Measurements from ENCODE around the gene PAX1.

Gene PAX1

DNA sequence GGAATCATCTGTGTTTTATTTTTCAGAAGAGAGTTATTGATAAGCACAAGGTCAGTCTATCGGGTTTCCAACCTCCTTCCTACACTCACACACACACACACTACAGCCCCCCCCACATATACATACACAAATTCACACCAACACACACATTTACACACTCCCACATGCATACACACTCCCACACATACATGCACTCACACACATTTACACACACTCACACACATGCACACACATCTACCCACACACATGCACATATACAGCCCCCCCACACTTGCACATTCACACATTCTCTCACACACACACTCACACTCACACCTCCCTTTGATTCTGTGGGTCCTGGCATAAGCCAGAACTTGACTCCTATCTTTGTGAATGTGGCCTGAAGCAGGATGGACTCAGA lies 34.5 kb upstream of the PAX1 start:
- no peak for DNase-seq (ENCODE audit: low read depth)
- TF ChIP-seq, protein P1, sequence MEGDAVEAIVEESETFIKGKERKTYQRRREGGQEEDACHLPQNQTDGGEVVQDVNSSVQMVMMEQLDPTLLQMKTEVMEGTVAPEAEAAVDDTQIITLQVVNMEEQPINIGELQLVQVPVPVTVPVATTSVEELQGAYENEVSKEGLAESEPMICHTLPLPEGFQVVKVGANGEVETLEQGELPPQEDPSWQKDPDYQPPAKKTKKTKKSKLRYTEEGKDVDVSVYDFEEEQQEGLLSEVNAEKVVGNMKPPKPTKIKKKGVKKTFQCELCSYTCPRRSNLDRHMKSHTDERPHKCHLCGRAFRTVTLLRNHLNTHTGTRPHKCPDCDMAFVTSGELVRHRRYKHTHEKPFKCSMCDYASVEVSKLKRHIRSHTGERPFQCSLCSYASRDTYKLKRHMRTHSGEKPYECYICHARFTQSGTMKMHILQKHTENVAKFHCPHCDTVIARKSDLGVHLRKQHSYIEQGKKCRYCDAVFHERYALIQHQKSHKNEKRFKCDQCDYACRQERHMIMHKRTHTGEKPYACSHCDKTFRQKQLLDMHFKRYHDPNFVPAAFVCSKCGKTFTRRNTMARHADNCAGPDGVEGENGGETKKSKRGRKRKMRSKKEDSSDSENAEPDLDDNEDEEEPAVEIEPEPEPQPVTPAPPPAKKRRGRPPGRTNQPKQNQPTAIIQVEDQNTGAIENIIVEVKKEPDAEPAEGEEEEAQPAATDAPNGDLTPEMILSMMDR (IDR thresholded peaks at IDR 0.05; ENCODE audit: insufficient read depth, low read depth, low read length, missing control alignments): no peak

DNA sequence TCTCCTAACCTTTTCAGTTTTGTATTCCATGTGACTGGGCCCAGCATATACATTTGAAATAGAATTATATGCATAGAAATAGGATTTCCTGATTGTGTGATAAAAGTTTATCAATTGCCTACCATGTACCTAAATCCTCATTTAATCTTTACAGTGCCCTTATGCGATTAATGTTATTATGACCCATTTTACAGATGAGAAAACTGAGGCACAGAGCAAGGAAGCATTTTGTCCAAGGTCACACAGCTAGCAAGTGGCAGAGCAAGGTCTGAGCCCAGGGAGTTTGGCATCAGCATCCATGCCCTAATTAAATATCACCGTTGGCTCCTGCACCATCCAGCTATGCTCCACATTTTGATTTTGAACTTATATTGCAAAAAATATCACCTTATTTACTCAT lies 28.2 kb upstream of the PAX1 start:
- TF ChIP-seq, protein P1 (IDR thresholded peaks at IDR 0.05; ENCODE audit: insufficient read depth, low read depth, low read length, missing control alignments): no peak
- no peak overlapping the region for H3K4me3 ChIP-seq (ENCODE audit: low read length)
- no peak for DNase-seq (ENCODE audit: low read depth)

More for the DNA sequence above, 34.5 kb upstream of the PAX1 start:
- no peak overlapping the region for H3K4me3 ChIP-seq (ENCODE audit: low read length)

DNA sequence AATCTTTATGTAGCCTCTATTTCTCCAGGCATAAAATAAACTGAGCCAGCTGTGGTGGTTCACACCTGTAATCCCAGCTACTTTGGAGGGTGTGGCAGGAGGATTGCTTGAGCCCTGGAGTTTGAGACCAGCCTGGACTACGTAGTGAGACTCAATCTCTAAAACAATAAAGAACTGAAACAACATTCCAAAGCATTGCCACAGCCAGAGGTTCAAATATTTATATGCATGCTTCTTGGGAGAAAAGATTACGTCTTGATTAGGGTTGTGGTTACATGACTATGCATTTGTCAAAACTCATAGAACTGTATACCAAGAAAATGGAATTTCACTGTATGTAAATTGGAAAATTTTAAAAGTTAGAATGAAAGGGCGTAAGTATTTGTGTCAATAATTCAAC lies 27.7 kb upstream of the PAX1 start:
- TF ChIP-seq, protein P1 (IDR thresholded peaks at IDR 0.05; ENCODE audit: insufficient read depth, low read depth, low read length, missing control alignments): no peak
- no peak for DNase-seq (ENCODE audit: low read depth)
- no peak overlapping the region for H3K4me3 ChIP-seq (ENCODE audit: low read length)

DNA sequence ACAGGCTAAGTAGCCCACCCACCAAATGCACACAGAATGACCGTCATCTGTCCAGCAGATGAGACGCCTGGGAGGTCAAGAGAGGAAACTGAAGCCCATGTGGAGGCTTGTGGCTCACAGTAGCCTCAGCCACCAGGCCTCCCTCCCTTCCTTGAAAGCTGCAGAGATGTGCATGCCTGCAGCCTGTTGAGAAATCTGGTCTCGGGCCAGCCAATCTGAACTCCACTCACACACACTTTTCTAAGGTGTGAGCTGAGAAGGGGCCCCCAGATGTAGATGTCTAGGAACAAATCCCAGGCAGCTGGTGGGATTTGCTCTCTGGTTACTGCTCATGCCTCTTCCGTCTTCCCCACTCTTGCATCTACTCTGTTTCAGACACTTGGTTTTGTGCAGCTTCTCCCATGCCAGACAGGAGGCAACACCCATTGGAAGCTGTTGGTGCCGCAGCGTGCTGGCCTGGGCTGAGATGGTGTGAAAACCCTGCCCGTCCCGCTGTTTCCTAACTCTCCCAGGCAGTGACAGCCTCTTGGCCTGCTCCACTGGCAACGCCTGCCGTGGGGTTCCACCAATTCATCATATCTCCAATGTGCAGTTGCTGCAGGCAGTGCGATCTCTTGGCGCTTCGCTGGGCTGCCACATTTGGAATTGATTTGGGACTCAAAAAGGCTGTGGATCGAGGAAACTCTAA lies 24.1 kb upstream of the PAX1 start:
- TF ChIP-seq, protein P1 (IDR thresholded peaks at IDR 0.05; ENCODE audit: insufficient read depth, low read depth, low read length, missing control alignments): no peak
- no peak overlapping the region for H3K4me3 ChIP-seq (ENCODE audit: low read length)
- DNase-seq (ENCODE audit: low read depth): no peak

DNA sequence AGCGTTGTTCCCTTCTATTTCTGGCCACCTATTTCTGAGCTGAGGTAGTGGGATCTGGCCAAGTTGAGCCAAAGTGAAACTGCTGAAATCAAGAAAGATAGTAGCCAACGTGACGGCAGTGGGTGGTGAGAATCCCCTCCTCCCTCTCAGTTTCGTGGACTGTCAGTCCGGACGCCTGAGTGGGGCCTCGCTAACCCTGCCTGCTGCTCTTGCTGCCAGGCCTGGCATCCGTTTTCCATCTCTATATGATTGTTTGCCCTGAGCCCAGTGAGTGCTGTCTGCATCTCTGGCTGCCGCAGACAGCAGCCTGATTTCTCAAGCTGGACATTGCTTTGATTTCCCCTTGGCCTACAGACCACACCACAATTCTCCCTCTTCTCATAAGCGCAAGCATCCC lies 23.5 kb upstream of the PAX1 start:
- no peak overlapping the region for H3K4me3 ChIP-seq (ENCODE audit: low read length)
- DNase-seq (ENCODE audit: low read depth): no peak
- TF ChIP-seq, protein P1 (IDR thresholded peaks at IDR 0.05; ENCODE audit: insufficient read depth, low read depth, low read length, missing control alignments): no peak

DNA sequence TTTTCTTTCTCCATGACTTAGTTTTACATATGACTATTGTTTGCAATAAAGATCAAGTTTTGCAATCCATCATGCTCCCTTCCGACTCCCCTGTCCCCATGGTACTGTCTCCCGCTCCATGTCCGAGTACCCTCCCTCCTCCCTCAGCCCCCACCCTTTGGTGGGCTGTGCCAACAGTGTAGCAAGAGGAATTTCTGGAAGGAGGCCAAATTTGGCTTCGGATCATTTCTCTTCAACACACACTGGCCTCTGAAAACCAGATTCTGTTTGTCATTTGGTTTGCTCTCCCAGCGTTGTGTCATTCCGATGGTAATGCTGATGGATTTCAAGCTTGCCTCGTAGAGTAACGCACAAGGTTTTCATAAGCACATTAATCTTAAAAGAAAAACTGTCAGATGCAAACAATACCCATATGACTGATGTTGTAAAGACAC lies 22.9 kb upstream of the PAX1 start:
- H3K4me3 ChIP-seq (ENCODE audit: low read length): no peak overlapping the region
- TF ChIP-seq, protein P1 (IDR thresholded peaks at IDR 0.05; ENCODE audit: insufficient read depth, low read depth, low read length, missing control alignments): no peak
- no peak for DNase-seq (ENCODE audit: low read depth)

DNA sequence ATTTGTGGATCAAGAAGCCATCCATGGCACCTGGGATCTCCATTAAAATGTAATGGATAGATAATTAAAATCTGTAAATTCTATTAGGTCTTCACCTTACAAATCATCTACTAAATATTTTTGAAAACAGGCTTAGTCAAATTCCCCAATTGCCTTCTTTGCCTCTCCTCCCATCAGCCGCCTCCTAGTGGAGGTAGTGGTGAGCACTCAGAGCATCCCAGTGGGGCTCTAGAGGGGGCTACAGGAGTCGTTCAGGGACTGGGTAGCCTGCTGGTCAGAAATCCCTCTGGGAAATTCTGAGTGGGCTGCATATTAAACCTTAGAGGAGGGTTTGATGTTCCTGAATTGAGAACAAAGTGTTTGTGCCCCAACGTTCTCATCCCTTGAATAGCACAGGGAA lies 20.8 kb upstream of the PAX1 start:
- H3K4me3 ChIP-seq (ENCODE audit: low read length): no peak overlapping the region
- TF ChIP-seq, protein P1 (IDR thresholded peaks at IDR 0.05; ENCODE audit: insufficient read depth, low read depth, low read length, missing control alignments): no peak

More for the DNA sequence above, 20.8 kb upstream of the PAX1 start:
- no peak for DNase-seq (ENCODE audit: low read depth)
